NCI-H1105 treated with DMSO at 0.1 percent for 48 hours (cell line): ENCODE results near the gene VSIG4.
"Not testable (repeated sequence)": the region's sequence is repeated elsewhere in the genome, so short reads cannot be mapped to it uniquely, and the experiment has no call there.

Experiments used
- DNase-seq: peaks from one replicate; lab custom pipeline; 2025; lab: John Stamatoyannopoulos, UW

VSIG4 gene

GRCh38 chrX:66039944-66040343, at the start of gene VSIG4:
VSIG4 (minus strand) TSS chrX:66040080; CDS start chrX:66039998, 82 bp downstream.
- no peak for DNase-seq

- DNase-seq = no peak
Observed at GRCh38 chrX:66076801-66077200, 36.9 kb upstream of the VSIG4 start.

GRCh38 chrX:66074920-66075879, 35.3 kb upstream of the VSIG4 start:
- DNase-seq = no peak

- no peak for DNase-seq
Observed at GRCh38 chrX:66071126-66071525, 31.2 kb upstream of the VSIG4 start.

- no peak for DNase-seq
Observed at GRCh38 chrX:66064261-66064660, 24.4 kb upstream of the VSIG4 start.

GRCh38 chrX:66057019-66057418, 17.1 kb upstream of the VSIG4 start:
- not testable (repeated sequence) for DNase-seq

GRCh38 chrX:66054978-66055377, 15.1 kb upstream of the VSIG4 start:
- DNase-seq = no peak

- DNase-seq = no peak
Observed at GRCh38 chrX:66053414-66053813, 13.5 kb upstream of the VSIG4 start.

GRCh38 chrX:66051980-66052379, 12.1 kb upstream of the VSIG4 start:
- no peak for DNase-seq

- no peak for DNase-seq
Observed at GRCh38 chrX:66050140-66050569, 10.3 kb upstream of the VSIG4 start.

GRCh38 chrX:66049056-66049455, 9.2 kb upstream of the VSIG4 start:
- DNase-seq = no peak

GRCh38 chrX:66046612-66047235, 6.8 kb upstream of the VSIG4 start:
- no peak for DNase-seq

- no peak for DNase-seq
Observed at GRCh38 chrX:66045894-66046293, 6.0 kb upstream of the VSIG4 start.

GRCh38 chrX:66043584-66043983, 3.7 kb upstream of the VSIG4 start:
- no peak for DNase-seq

GRCh38 chrX:66042307-66043077, 2.6 kb upstream of the VSIG4 start:
- no peak for DNase-seq

GRCh38 chrX:66038115-66038514, 1.8 kb downstream of the VSIG4 start:
- no peak for DNase-seq

GRCh38 chrX:66036231-66036630, 3.6 kb downstream of the VSIG4 start:
- no peak for DNase-seq

GRCh38 chrX:66035667-66036066, 4.2 kb downstream of the VSIG4 start:
- DNase-seq = no peak

- no peak for DNase-seq
Observed at GRCh38 chrX:66030505-66031317, 9.2 kb downstream of the VSIG4 start.

- DNase-seq = no peak
Observed at GRCh38 chrX:66028936-66029335, 10.9 kb downstream of the VSIG4 start.

GRCh38 chrX:66024570-66024969, 15.3 kb downstream of the VSIG4 start:
- no peak for DNase-seq

GRCh38 chrX:66024092-66024467, 15.8 kb downstream of the VSIG4 start:
- no peak for DNase-seq
